AG08396 (cell line): ENCODE data around the gene ADAMTS8.
"Not testable (repeated sequence)": the region's sequence is repeated elsewhere in the genome, so short reads cannot be mapped to it uniquely, and the experiment has no call there.

Source experiments
- DNase-seq: peaks from one replicate; pipeline ENCODE4 v3.0.0; 2012; ENCODE audit warnings: low spot score, mixed read lengths

ADAMTS8 gene

DNA sequence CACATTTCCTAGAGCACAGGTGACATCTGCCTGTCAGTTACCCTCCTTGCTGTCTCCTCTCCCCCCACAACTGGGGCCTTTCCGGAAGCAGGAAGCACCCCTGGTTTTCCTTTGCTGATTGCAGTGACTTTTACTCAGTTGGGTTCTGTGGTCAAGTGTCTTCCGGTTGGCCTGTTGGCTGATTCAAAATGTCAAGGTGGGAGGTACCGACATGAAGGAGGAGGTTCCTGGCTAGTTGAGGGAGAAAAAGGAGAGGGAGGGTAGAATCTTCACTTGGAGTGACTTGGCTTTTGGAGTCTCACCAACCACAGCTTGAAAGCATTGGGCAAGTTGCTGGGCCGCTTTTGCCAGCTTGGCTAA, 10.7 kb upstream of the ADAMTS8 start:
- no peak for DNase-seq

DNA sequence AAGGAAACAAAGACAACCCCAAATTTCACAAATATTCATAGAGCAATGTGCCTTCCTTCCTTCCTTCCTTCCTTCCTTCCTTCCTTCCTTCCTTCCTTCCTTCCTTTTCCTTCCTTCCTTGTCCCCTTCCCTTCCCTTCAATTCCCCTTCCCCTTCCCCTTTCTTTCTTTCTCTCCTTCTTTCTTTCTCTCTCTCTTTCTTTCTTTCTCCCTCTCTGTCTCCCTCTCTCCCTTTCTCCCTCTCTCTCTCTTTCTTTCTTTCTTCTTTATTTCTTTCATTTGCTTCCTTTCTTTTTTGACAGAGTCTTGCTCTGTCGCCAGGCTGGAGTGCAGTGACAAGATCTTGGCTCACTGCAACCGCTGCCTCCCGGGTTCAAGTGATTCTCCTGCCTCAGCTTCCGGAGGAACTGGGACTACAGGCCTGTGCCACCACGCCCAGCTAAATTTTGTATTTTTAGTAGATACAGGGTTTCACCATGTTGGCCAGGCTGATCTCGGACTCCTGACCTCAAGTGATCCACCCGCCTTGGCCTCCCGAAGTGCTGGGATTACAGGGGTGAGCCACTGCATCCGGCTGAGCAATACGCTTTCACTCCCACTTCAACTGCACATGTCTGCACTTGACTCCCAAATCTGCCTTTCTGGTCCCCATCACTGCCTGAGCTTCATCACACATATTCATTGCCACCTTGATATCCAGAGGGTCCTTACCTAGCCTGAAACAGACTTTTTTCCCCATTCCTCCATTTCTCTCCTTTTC, 10.2 kb upstream of the ADAMTS8 start:
- not testable (repeated sequence) for DNase-seq

DNA sequence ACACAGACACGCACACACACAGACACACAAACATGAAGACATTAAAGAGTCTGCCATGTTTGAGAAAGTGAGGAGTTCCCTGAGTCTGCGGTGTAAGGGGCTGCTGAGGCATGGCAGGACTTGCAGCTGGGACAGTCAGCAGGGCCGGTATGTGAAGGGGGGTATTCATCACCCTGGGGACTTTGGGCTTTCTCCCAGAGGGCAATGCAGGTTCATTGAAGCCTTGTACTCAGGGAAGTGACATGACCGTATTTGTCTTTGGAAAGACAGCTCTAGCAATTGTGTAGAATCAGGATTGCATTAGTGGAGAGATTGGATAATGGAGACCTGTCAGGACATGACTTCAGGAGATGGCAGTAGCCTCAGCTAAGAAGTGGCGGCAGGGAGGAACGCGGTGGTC, 9.4 kb upstream of the ADAMTS8 start:
- no peak for DNase-seq

DNA sequence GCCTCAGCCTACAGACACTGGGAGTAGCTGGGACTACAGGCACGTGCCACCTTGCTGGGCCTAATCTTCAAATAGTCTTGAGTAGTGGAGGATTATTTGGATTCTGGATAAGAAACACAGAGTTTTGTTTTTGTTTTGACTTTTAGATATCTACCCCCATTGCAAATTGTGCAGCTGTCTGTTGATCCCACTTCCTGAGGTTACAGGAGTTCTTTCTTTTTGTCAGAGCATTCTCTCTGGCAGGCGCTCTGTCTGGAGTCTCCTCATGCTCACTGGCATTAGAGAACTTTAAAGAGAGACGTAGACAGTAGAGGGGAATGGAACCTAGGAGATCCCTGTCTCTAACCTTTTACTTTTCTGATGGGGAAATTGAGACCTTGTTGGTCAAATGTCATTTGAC, 7.8 kb upstream of the ADAMTS8 start:
- DNase-seq: no peak

DNA sequence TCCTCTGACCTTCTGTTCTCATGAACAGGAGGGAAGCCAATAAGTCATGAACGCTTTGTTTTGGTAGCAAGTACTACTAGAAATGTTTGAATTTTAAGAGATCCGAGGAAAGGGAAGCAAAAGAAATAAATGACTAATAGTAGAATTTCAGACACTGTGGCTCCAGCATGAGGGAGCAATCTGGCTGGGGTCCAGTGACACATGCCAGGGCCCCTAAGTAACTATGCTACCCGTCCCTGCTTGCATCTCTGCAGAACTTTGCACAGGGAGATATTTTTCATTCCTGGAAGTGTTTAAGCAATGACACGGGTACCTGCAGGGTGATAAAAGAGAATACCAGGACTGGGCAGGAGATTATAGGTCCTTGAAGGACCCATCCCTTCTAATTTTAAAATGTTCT, 7.3 kb upstream of the ADAMTS8 start:
- peak; percentile 43 for DNase-seq

DNA sequence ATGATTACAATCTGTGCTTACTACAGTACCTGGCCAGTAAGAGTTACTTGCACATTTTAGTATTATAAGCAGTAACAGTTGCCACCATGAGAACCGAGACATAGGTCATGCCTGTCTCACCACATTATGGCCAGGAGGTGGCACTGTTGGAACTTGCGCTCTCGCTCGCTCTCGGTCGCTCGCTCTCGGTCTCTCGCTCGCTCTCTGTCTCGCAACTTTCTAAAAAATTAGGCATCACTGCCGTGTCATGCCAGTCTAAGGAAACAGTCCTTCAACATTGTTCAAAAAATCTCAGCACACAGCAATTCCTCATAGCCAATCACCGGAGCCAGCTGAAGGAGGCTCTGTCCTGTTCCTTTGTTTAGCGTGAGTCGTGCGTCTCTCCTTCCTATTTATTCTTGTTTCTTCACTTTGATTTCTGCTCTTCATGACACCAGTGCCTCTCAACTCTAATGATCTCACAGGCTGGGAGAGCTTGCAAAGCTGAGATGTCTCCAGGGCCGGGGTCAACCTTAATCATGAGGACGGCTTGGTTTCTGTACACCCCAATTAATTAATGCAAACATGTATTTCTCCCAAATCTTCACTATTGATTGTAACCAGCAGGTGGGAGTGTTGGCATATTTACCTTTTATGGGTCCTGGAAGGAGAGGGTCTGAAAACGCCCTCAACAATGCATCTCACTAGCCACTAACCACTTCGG, 6.3 kb upstream of the ADAMTS8 start:
- peak; percentile 78 for DNase-seq

DNA sequence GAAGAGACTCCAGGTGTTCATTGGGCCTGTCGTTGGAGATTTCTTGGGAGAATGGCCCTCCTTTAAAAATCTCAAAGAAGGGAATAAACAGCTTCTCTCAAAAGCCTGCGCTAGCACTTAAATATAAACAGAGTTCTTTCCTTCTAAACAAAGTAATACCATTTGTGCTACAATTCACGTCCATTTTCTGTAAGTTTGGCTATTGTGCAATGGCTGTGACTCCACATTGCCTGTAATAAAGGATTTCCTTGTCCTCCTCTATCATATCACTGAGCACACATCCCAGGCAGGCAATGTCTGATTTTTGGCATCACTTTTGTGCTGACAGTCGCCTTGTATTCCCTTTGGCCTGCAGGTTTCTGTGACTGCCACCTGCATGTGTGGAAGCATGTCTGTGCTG, 4.9 kb upstream of the ADAMTS8 start:
- DNase-seq: no peak

DNA sequence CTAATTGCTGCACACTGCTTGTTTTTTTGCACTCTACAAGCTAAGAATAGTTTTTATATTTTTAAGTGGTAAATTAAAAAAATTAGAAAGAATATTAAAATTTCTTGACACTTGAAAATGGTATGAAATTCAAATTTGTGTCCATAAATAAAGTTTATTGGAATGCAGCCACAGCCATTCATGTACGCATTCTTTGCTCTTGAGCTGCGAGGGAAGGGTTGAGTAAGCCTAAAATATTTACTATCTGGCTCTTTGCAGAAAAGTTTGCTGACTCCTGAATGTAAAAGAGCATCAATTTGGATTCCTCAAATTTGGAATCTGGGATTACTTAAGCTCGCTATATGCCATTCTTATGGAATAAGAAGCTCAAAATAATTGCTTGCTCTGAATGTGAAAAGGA, 3.4 kb upstream of the ADAMTS8 start:
- peak; percentile 51 for DNase-seq

DNA sequence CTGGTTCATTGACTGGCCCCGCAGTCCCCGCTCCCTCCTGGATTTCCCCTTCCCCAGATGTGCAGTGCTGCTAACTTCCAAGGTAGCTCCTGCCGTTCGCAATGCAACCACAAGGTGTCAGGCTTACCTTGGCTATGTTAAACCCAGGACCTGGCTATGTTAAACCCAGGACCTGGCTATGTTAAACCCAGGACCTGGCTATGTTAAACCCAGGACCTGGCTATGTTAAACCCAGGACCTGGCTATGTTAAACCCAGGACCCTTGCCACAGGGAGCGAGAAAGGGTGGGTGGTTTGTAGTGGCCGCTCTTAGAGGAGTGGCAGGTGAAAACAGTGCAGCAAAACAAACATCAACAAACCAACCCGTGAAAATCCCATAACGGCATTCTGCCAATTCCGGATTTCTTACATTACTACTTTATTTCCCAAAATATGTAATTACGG, 2.9 kb upstream of the ADAMTS8 start:
- DNase-seq: peak; percentile 71

DNA sequence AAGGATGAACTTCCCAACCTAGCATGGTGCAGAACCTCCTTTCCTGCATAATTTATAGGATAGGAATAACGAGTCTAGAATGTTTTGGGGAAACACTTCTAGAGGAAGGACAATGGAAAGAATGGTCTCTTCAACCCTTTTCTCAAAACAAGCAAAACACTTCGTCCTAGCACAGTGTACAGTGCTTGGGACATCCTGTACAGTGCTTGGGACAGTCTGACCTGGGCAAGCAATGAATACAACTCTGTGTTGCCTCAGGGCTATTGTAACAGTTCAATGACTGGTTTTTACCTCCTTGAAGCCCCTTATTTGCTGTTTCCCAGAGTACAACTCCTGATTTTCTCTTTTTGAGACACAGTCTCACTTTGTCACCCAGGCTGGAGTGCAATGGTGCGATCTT, 1.6 kb upstream of the ADAMTS8 start:
- no peak for DNase-seq

DNA sequence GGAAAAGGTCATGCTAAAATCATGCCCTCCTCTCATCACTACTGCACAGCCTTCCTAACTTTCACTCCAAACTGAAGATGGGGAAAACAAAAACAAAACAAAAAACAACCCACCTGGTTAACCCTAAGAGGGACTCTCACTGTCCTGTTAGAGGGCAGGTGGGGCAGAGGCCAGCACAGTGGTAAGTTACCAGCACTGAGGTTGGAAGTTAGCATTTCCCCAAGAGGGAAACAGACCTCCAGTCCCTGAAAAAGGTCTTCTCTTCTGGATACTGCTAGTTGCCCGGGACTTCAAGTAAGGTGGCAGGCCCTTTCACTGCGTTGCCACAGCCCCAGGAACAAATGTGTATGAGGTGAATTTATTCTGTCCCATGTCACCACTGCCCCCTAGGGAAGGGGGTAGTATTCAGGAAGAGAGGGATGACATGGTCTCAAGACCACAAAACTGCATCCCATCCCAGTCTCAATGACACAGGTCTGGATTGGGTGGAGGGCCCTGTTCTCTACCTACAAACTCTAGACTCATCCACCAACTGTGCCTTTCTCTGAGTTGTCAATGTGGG, 792 bp upstream of the ADAMTS8 start:
- no peak for DNase-seq

DNA sequence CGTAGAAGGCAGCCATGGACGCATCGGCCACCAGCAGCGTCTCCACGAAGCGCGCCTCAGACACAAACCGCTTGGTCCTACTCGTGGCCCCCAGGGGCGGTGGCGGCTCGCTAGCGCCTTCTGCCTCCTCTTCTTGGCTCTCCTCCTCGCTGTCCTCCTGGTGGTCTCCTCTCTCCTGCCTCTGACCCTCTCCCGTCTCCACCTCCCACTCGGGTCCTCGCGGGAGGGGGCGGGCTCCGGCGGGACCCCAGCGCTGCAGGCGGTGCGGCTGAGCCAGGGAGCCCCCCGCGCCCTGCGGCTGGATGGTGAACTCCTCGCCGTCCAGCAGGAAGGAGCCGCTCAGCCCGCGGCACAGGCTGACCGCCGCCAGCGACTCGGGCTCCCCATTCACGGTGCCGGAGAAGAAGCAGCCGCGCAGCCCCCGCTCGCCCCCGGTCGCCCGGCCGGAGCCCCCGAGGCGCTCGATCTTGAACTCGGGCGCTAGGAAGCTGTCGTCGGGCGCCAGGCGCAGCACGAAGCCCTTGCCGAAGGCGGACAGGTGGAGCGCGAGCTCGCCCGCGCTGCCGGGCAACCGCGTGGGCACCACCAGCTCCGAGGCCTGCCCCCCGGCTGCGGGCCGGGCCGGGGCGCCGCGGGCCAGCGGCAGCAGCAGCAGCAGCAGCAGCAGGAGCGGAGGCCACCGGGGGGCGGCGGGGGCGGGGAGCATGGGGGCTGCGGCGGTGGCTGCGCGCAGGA, 661 bp downstream of the ADAMTS8 start:
- peak; percentile 47 for DNase-seq

DNA sequence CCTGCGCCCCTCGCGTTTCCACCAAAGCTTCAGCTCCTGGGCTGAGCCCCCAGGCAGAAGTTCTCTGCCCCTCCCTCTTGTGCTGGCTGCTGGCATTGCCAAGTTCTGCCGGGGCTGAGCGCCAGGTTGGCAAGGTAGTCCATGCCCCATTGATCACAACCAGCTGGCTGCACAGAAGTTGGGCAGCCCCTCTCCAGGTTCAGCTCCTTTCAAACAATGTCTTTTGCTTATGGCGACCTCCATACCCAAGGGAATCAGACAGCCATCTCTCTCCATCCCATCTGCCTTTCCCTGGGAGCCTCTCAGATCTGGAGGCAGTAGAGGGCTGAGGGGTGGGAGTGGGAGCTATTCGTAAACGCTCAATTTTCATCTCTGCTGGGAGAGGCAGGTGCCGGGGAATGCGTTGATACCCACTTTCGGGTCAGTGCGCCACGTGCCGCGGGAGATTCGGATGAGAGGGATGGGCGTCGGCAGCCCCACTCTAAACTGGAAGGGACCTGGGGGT, 1.5 kb downstream of the ADAMTS8 start:
- no peak for DNase-seq

DNA sequence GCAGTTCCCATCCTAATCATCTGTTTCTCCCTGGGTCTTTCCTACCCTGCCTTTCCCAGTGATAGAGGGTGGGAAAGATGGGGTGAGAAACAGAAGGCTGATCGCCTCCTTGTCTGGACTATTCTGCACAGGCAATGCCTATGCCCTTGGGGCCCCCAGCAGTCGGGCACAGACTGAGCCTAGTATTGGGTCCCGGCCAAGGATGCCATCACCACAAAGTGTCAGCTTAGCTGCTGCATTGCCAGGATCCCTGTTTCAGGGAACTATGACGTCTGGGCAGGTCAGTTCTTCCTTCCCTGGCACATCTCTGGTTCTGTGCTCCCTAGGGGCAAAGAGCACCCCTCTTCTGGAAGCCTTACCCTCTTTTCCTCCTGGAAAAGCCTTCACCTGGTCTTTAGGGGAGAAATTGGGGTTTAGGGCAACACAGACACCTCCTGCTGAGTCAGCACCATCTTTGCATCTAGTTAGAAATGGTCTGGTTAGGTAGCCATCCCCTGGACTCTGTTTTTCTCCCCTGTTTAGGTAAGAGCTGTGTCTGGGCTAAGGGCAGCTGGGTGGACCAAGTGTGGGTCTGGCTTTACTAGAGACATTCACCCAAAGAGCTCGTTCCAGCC, 2.1 kb downstream of the ADAMTS8 start:
- DNase-seq: no peak

DNA sequence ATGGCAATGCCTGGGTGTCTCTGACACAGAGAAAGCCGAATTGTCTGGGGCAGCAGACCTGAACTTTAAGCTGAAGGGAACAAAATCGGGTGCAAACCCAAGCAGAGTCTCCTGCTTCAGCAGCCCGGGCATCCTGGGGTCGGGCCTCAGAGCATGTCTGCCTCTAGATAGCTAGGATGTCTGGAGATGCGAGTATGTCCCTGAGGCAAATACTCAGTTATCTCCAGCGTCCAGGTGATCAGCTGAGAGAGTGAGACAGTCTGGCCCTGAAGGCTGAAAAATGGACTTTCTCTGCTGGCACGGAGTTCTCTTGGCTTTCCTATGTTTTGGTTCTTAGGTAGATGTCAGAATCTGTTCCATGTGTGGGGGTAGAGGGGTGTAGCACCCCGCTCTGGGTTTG, 3.3 kb downstream of the ADAMTS8 start:
- no peak for DNase-seq

DNA sequence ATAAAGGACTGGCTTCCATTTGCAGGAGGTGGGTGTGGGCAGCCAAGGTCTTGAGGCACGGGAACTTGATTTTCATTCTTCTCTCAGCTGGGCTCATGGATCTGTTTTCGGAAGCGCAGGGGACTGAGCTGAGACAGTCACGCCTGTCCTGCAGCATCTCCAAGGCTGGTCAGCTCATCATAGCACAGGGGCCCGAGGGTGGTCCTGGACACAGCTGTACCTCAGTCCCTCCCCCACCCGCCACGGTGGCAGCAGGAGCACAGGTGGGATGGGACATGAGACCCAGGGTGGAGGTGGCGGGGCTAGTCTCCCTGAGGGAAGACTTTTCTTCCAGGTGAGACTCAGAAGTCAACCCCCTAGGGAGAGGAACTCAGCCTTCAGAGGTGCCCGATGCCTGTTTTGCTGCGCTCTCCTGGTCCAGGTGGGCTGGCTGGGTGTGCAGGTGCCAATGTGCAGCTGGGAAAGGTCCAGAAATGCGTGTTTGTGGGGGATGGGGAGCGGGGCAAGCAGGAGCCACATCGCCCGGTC, 3.7 kb downstream of the ADAMTS8 start:
- no peak for DNase-seq

DNA sequence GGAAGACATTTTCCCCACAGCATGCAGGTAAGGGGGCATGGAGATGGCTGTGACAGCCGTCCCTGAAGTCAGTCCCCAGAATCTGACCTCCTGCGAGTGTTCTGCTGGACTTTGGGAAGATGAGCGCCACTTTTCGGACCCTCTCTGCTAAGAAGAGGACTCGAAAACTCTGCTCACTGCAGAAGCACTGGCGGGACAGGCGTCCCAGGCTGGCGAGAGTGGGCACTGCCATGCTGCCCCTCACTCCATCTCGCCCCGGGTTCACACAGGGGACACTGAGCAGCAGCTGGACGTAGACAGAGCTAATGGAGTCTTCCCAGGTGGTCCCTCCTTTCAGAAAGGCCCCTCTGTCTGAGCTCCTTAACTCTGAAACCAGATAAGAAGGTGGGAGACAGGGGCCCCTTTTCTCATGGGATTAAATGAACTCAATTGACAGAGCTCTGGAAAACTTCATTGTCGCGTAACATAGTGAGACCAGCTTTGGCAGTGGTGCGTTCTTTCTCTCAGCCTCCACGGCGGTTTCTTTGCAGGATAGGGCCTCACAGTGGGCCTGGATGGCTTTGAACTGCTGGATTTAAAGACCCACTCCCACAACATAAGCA, 4.8 kb downstream of the ADAMTS8 start:
- no peak for DNase-seq

DNA sequence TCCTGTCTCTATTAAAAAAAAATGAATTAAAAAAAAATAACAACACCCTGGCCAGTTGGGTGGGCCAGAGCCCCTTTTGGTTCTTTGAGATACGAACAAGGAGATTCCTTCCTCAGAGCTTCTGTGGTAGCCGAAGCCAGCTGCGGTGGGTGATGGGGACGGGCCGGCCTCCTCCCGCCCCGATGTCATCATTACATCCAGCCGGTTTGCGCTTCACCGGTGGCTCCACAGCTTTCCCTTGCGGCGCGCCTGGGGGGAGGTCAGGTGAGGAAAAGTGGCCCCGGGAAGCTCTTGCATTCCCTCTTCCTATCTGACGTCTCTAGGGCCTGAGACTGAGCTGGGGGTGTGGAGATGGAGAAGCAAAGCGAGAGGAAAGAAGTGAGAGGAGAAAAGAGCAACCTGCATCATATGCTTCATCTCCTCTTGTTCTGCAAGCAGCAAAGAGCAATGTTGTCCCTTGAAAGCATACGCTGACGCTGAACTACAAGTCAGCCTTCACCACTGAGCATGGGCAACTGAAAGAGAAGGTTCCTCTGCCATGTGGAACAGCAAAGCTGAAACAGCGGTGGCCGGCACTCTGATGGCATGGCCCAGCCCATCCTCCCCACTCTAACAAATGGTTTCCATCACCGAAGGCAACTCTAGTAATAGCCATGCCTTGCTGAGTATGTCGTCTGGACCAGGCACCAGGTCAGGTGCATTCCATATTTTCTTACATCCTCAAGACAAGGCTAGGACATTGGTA, 6.0 kb downstream of the ADAMTS8 start:
- no peak for DNase-seq

DNA sequence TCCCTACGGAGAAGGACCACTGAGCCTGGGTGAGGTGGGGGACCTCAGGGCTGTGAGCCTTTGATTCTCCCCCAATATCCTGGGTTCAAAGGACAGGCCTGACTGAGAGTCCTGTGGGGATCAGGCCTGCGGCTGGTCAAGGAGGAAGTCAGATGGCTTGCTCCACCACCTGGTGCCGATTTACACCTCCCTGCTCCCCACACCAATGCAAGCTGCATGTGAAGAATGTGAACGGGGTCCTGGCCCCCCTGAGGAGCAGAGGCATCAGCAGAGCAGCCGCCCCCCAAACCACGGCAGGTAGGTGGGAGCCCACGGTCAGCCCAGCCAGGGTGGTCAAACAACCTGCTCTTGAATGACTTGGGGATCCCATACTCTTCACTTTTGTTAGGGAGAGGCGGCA, 6.7 kb downstream of the ADAMTS8 start:
- DNase-seq: no peak

DNA sequence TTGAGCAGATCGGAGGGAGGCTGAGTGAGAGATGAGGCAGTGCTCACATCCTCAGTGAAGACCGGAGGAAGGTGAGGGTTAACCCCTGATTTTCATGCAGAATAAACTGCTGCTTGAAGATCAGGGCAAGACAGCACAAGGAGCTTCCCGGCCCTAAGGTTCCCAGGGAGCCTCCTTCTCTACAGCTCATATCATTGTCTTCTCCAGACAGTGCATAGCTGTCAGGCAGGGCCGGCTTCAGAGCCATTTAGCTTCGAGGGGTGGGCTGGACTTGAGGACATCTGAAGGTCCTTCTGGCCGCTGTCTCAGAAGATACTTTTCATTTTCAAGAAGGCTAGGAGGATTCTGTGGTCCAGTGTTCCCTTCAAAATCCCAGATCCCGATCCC, 7.2 kb downstream of the ADAMTS8 start:
- DNase-seq: no peak
